IMR-90 (cell line): Measurements from ENCODE around the gene ZNF618. TPM values are rescaled to one million over a fixed set of nuclear protein-coding genes. Genes with fewer than 3 reads are reported as not detected.

Experiments used
- ATAC-seq: fragments of 200-7000 bp; cut with Tn5 transposase; 2 replicates; pipeline ENCODE4 v1.9.1; 2020; ENCODE audit warnings: low read depth, mild to moderate bottlenecking, moderate library complexity
- BruUV-seq: library from RNA; stranded (reverse); fragments of 400-500 nt; replicated peaks from 2 replicates; lab custom pipeline; 2021; lab: Mats Ljungman, UMichigan
- CTCF ChIA-PET: fragments of 300-600 bp; formaldehyde crosslinking; extraction: SDS; loops from one replicate; lab custom pipeline; 2021; ENCODE audit warnings: antibody characterized with exemption; lab: Yijun Ruan, JAX
- POLR2A ChIA-PET: fragments of 300-600 bp; sonication (Branson Sonifier 250); formaldehyde crosslinking; loops from one replicate; lab custom pipeline; 2022; ENCODE audit warnings: antibody characterized with exemption; ENCODE audit not compliant: unreplicated experiment; lab: Charles Lee
- DNase-seq: peaks from one replicate; pipeline ENCODE4 v3.0.0; 2013
- H2AFZ ChIP-seq: replicated peaks from 2 replicates; pipeline ENCODE3; 2013; ENCODE audit warnings: low read length, mild to moderate bottlenecking; ENCODE audit not compliant: poor library complexity
- H2AK5ac ChIP-seq: 2 replicates; pipeline ENCODE4 v1.6.1; 2013; ENCODE audit warnings: low read depth, low read length, inconsistent platforms
- H2AK9ac ChIP-seq: replicated peaks from 2 replicates; pipeline ENCODE3; 2013; ENCODE audit warnings: mild to moderate bottlenecking, low read depth, low read length, moderate library complexity; ENCODE audit not compliant: poor library complexity
- H2BK120ac ChIP-seq: 2 replicates; pipeline ENCODE4 v1.6.1; 2013; ENCODE audit warnings: low read depth, low read length, inconsistent platforms
- H2BK15ac ChIP-seq: 3 replicates; pipeline ENCODE4 v1.6.1; 2013; ENCODE audit warnings: low read depth, low read length, inconsistent platforms
- H2BK20ac ChIP-seq: 2 replicates; pipeline ENCODE4 v1.6.1; 2013; ENCODE audit warnings: low read depth, mild to moderate bottlenecking, inconsistent platforms, low read length, moderate library complexity
- H2BK5ac ChIP-seq: 2 replicates; pipeline ENCODE4 v1.6.1; 2013; ENCODE audit warnings: mild to moderate bottlenecking, low read depth, low read length, inconsistent platforms; ENCODE audit not compliant: poor library complexity, severe bottlenecking
- H3K14ac ChIP-seq: replicated peaks from 2 replicates; pipeline ENCODE4 v1.6.1; 2013; ENCODE audit warnings: low read depth, low read length, inconsistent platforms
- H3K18ac ChIP-seq: 2 replicates; pipeline ENCODE4 v1.6.1; 2013; ENCODE audit warnings: low read depth, low read length, control low read depth
- H3K23ac ChIP-seq: 2 replicates; pipeline ENCODE4 v1.6.1; 2013; ENCODE audit warnings: low read depth, low read length, inconsistent platforms
- H3K27ac ChIP-seq: 2 replicates; pipeline ENCODE4 v1.5.1; 2013; ENCODE audit warnings: mild to moderate bottlenecking, control low read depth, low read length; ENCODE audit not compliant: insufficient read depth
- H3K27me3 ChIP-seq: 2 replicates; pipeline ENCODE4 v1.6.1; 2013; ENCODE audit warnings: low read length; ENCODE audit not compliant: control insufficient read depth, insufficient read depth
- H3K36me3 ChIP-seq: 2 replicates; pipeline ENCODE4 v1.6.1; 2013; ENCODE audit warnings: low read length, mixed read lengths; ENCODE audit not compliant: control insufficient read depth, insufficient read depth
- H3K4ac ChIP-seq: 2 replicates; pipeline ENCODE4 v1.6.1; 2013; ENCODE audit warnings: low read depth, low read length, inconsistent platforms
- H3K4me1 ChIP-seq: 2 replicates; pipeline ENCODE4 v1.6.1; 2013; ENCODE audit warnings: low read length, mixed read lengths; ENCODE audit not compliant: control insufficient read depth, insufficient read depth
- H3K4me2 ChIP-seq: 2 replicates; pipeline ENCODE4 v1.6.1; 2013; ENCODE audit warnings: low read depth, mild to moderate bottlenecking, control low read depth, low read length, moderate library complexity
- H3K4me3 ChIP-seq: 2 replicates; pipeline ENCODE4 v1.5.1; 2013; ENCODE audit warnings: low read depth, mild to moderate bottlenecking, control low read depth, low read length, moderate library complexity; ENCODE audit not compliant: insufficient read depth
- H3K56ac ChIP-seq: 2 replicates; pipeline ENCODE4 v1.6.1; 2013; ENCODE audit warnings: low read length, inconsistent platforms; ENCODE audit not compliant: insufficient read depth; ENCODE audit errors: extremely low read depth
- H3K79me1 ChIP-seq, 2 experiments: 2 replicates each; pipeline ENCODE4 v1.6.1; 2013; ENCODE audit warnings: low read length in 2 of 2, inconsistent platforms in 1 of 2, low read depth in 1 of 2
- H3K9ac ChIP-seq: 2 replicates; pipeline ENCODE4 v1.6.1; 2013; ENCODE audit warnings: low read depth, low read length, control low read depth
- H3K9me1 ChIP-seq: 2 replicates; pipeline ENCODE4 v1.6.1; 2013; ENCODE audit warnings: low read length, inconsistent platforms; ENCODE audit not compliant: insufficient read depth
- H3K9me3 ChIP-seq: 2 replicates; pipeline ENCODE4 v1.6.1; 2013; ENCODE audit warnings: low read length; ENCODE audit not compliant: control insufficient read depth, insufficient read depth
- H4K20me1 ChIP-seq: 2 replicates; pipeline ENCODE4 v1.6.1; 2013; ENCODE audit warnings: low read length, inconsistent platforms; ENCODE audit not compliant: insufficient read depth
- H4K5ac ChIP-seq: 2 replicates; pipeline ENCODE4 v1.6.1; 2013; ENCODE audit warnings: mild to moderate bottlenecking, low read depth, low read length, control low read depth
- H4K8ac ChIP-seq, 2 experiments: 2 replicates each; pipeline ENCODE4 v1.6.1; 2013; ENCODE audit warnings: low read depth in 2 of 2, low read length in 2 of 2, control low read depth in 1 of 2, inconsistent platforms in 1 of 2
- H4K91ac ChIP-seq: 2 replicates; pipeline ENCODE4 v1.6.1; 2013; ENCODE audit warnings: low read depth, low read length, inconsistent platforms; ENCODE audit not compliant: insufficient read depth
- BHLHE40 ChIP-seq: fragments of 150-350 bp; IDR thresholded peaks from 2 replicates; pipeline ENCODE4 v1.6.1; 2016; ENCODE audit warnings: mild to moderate bottlenecking, low read depth, low read length
- CEBPB ChIP-seq: IDR thresholded peaks from 2 replicates; pipeline ENCODE4 v1.6.1; 2012; ENCODE audit warnings: low read depth, low read length, improper control_type of control experiment
- CHD1 ChIP-seq: IDR thresholded peaks from 2 replicates; pipeline ENCODE4 v1.6.1; 2012; ENCODE audit warnings: low read depth, low read length, improper control_type of control experiment
- ELK1 ChIP-seq: fragments of 150-350 bp; IDR thresholded peaks from 2 replicates; pipeline ENCODE4 v1.6.1; 2016; ENCODE audit warnings: low read depth, mild to moderate bottlenecking, low read length, moderate library complexity, borderline replicate concordance
- FOS ChIP-seq: fragments of 150-350 bp; IDR thresholded peaks from 2 replicates; pipeline ENCODE4 v1.6.1; 2016; ENCODE audit warnings: low read depth, low read length
- MAFK ChIP-seq: IDR thresholded peaks from 2 replicates; pipeline ENCODE4 v1.6.1; 2012; ENCODE audit warnings: low read depth, low read length, improper control_type of control experiment
- MAZ ChIP-seq: IDR thresholded peaks from 2 replicates; pipeline ENCODE4 v1.6.1; 2012; ENCODE audit warnings: low read depth, mild to moderate bottlenecking, low read length, improper control_type of control experiment, moderate library complexity, borderline replicate concordance
- MXI1 ChIP-seq: IDR thresholded peaks from 2 replicates; pipeline ENCODE4 v1.6.1; 2012; ENCODE audit warnings: low read depth, mild to moderate bottlenecking, low read length, moderate library complexity, borderline replicate concordance
- NFE2L2 ChIP-seq: fragments of 150-350 bp; IDR thresholded peaks from 2 replicates; pipeline ENCODE4 v1.6.1; 2016; ENCODE audit warnings: low read depth, mild to moderate bottlenecking, low read length
- POLR2A ChIP-seq: IDR thresholded peaks from 2 replicates; pipeline ENCODE4 v1.6.1; 2012; ENCODE audit warnings: mild to moderate bottlenecking, low read depth, low read length
- RCOR1 ChIP-seq: IDR thresholded peaks from 2 replicates; pipeline ENCODE4 v1.6.1; 2012; ENCODE audit warnings: mild to moderate bottlenecking, low read length, improper control_type of control experiment; ENCODE audit not compliant: insufficient replicate concordance
- RFX5 ChIP-seq: IDR thresholded peaks from 2 replicates; pipeline ENCODE4 v1.8.0; 2012; ENCODE audit warnings: low read depth, mild to moderate bottlenecking, low read length, moderate library complexity
- SMC3 ChIP-seq: fragments of 150-350 bp; IDR thresholded peaks from 2 replicates; pipeline ENCODE4 v1.6.1; 2016; ENCODE audit warnings: low read depth, mild to moderate bottlenecking, antibody characterized with exemption, low read length, moderate library complexity
- USF2 ChIP-seq: fragments of 150-350 bp; IDR thresholded peaks from 2 replicates; pipeline ENCODE4 v1.6.1; 2017; ENCODE audit warnings: mild to moderate bottlenecking, antibody characterized with exemption, low read length, low read depth
- WGBS, 2 experiments: methylation state at CpG; one replicate each; pipeline versions ENCODE4 v1.1.5 to v1.1.7; 2013; ENCODE audit warnings: missing lambda C conversion rate in 2 of 2; ENCODE audit not compliant: insufficient read length in 1 of 2; ENCODE audit errors: extremely low coverage in 2 of 2; 5-methylcytosine and 5-hydroxymethylcytosine counted together
- dilution Hi-C: fragments of 300-500 bp; cut with HindIII; formaldehyde crosslinking; loops from one replicate; pipeline ENCODE4 v1.14.3; 2018; ENCODE audit warnings: low sequenced_read_pairs; ENCODE audit not compliant: unreplicated experiment
- in situ Hi-C: fragments of 300-500 bp; cut with MboI; formaldehyde crosslinking; loops from 3 replicates; pipeline ENCODE4 v1.14.3; 2019; ENCODE audit warnings: low sequenced_read_pairs, inconsistent platforms, mixed read lengths
- intact Hi-C: fragments of 100-400 bp; cut with micrococcal nuclease; formaldehyde crosslinking; loops from 2 replicates; pipeline ENCODE4 v1.10.0; 2022
- polyA plus RNA-seq, 3 experiments: library from polyadenylated mRNA; depleted of rRNA; stranded (reverse); fragments of >200 nt; gene quantifications; 2 replicates each; pipeline ENCODE4 v1.2.3, GENCODE V29; 2012; ENCODE audit warnings: low replicate concordance in 1 of 3
- total RNA-seq: library from RNA; depleted of rRNA; stranded (reverse); fragments of >200 nt; gene quantifications from 2 replicates; pipeline ENCODE4 v1.2.3, GENCODE V29; 2012

The ZNF618 gene
- total and polyA plus RNA-seq, 2 of the 4 experiments (the other 2 are of a cell fraction) = 8.2 to 9.4 TPM

- Histone ChIP-seq H3K18ac (no peak overlapping the region), H3K4ac (no peak overlapping the region), H3K56ac (no peak overlapping the region), H3K36me3 (peaks cover 34% of the 10 kb centered on the region), H3K79me1 (peaks cover 0 to 4% of the 10 kb centered on the region in 2 experiments; a peak in 1 of 4 replicates), H3K27ac (no peak overlapping the region), H2AFZ (no peak overlapping the region), H3K4me2 (no peak overlapping the region), H3K9me3 (no peaks in the 10 kb centered on the region), H3K14ac (no peak overlapping the region), H2BK20ac (no peak overlapping the region), H2AK5ac (no peak overlapping the region), H3K4me3 (no peak overlapping the region), H3K23ac (no peak overlapping the region), H2AK9ac (no peak overlapping the region), H4K8ac (no peak overlapping the region), H4K20me1 (no peaks in the 10 kb centered on the region), H2BK5ac (no peak overlapping the region), H3K9ac (no peak overlapping the region), H4K5ac (no peak overlapping the region), H3K4me1 (no peaks in the 10 kb centered on the region), H3K9me1 (peaks cover 4% of the 10 kb centered on the region; the same call in 1 of the 2 replicates), H2BK15ac (no peak overlapping the region), H4K91ac (no peak overlapping the region), H3K27me3 (no peaks in the 10 kb centered on the region), H2BK120ac (no peak overlapping the region)
- ChIA-PET POLR2A (no interaction called here), CTCF (no interaction called here)
- BruUV-seq = no TSS peak
- no peak for ATAC-seq
- no peak for DNase-seq
- in situ Hi-C loops (no loop called here), intact Hi-C loops (no loop called here), dilution Hi-C loops (no loop called here)
- no peak for TF ChIP-seq POLR2A
- TF ChIP-seq CEBPB = no peak
- TF ChIP-seq ELK1 = no peak
- no peak for TF ChIP-seq USF2
- no peak for TF ChIP-seq MAZ
- TF ChIP-seq RCOR1 = no peak
- no peak for TF ChIP-seq NFE2L2
- TF ChIP-seq CHD1 = no peak
- TF ChIP-seq RFX5 = no peak
- no peak for TF ChIP-seq FOS
- no peak for TF ChIP-seq MAFK
- no peak for TF ChIP-seq MXI1
- TF ChIP-seq SMC3 = no peak
- TF ChIP-seq BHLHE40 = no peak
- WGBS, 2 experiments = no CpG with 5 or more reads among the region's 14 CpGs
These were observed 140.7 kb downstream of the ZNF618 start for GRCh38 chr9:114016629-114017423.
